Hepatocyte (in vitro differentiated cells): ENCODE measurements around the gene RBM47. TPM values are rescaled to one million over a fixed set of nuclear protein-coding genes. Genes with fewer than 3 reads are reported as not detected.
"Not testable (repeated sequence)": the region's sequence is repeated elsewhere in the genome, so short reads cannot be mapped to it uniquely, and the experiment has no call there.

Source experiments
- DNase-seq: peaks from one replicate; pipeline ENCODE4 v3.0.0-alpha.2; 2016; ENCODE audit warnings: low spot score
- H2AFZ ChIP-seq: fragments of 200-600 bp; sonication (generic); 2 replicates; pipeline ENCODE4 v1.6.0; 2016; ENCODE audit warnings: antibody characterized with exemption, mild to moderate bottlenecking
- H3K27ac ChIP-seq: fragments of 200-600 bp; sonication (generic); 2 replicates; pipeline ENCODE4 v1.5.1; 2016; ENCODE audit warnings: mild to moderate bottlenecking
- H3K27me3 ChIP-seq: fragments of 200-600 bp; sonication (generic); 2 replicates; pipeline ENCODE4 v1.6.1; 2016
- H3K36me3 ChIP-seq: fragments of 200-600 bp; sonication (generic); replicated peaks from 2 replicates; pipeline ENCODE4 v1.5.1; 2016; ENCODE audit warnings: low read depth; ENCODE audit not compliant: insufficient read depth
- H3K4me1 ChIP-seq: fragments of 200-600 bp; sonication (generic); 2 replicates; pipeline ENCODE4 v1.5.1; 2016; ENCODE audit warnings: mild to moderate bottlenecking, moderate library complexity; ENCODE audit not compliant: insufficient read depth
- H3K4me2 ChIP-seq: fragments of 200-600 bp; sonication (generic); 2 replicates; pipeline ENCODE4 v1.6.0; 2016
- H3K4me3 ChIP-seq: fragments of 200-600 bp; sonication (generic); 2 replicates; pipeline ENCODE4 v1.5.1; 2016; ENCODE audit warnings: mild to moderate bottlenecking
- H3K79me2 ChIP-seq: fragments of 200-600 bp; sonication (generic); 2 replicates; pipeline ENCODE4 v1.6.0; 2017; ENCODE audit warnings: mild to moderate bottlenecking
- H3K9me2 ChIP-seq: fragments of 200-600 bp; sonication (generic); replicated peaks from 2 replicates; pipeline ENCODE4 v1.6.0; 2017; ENCODE audit warnings: mild to moderate bottlenecking; ENCODE audit not compliant: insufficient read depth
- H3K9me3 ChIP-seq: fragments of 200-600 bp; sonication (generic); 2 replicates; pipeline ENCODE4 v1.5.1; 2016; ENCODE audit warnings: low read depth, mild to moderate bottlenecking
- H4K20me1 ChIP-seq: fragments of 200-600 bp; sonication (generic); 2 replicates; pipeline ENCODE4 v1.6.0; 2016; ENCODE audit warnings: mild to moderate bottlenecking; ENCODE audit not compliant: insufficient read depth, poor library complexity, severe bottlenecking
- EZH2 ChIP-seq: fragments of 200-600 bp; sonication (generic); IDR thresholded peaks from 2 replicates; pipeline ENCODE4 v1.6.1; 2016; ENCODE audit warnings: antibody characterized with exemption, mild to moderate bottlenecking, borderline replicate concordance
- EZH2phosphoT487 ChIP-seq: fragments of 200-600 bp; sonication (generic); IDR thresholded peaks from one replicate; pipeline ENCODE4 v1.6.1; 2018; ENCODE audit warnings: antibody characterized with exemption, mild to moderate bottlenecking, low read depth, moderate library complexity; ENCODE audit not compliant: unreplicated experiment, severe bottlenecking
- WGBS: methylation state at CpG from one replicate; pipeline ENCODE4 v1.1.6; 2016; ENCODE audit warnings: low lambda C conversion rate; ENCODE audit errors: missing lambda C conversion rate; 5-methylcytosine and 5-hydroxymethylcytosine counted together
- polyA plus RNA-seq: library from polyadenylated mRNA; unstranded; fragments of >200 nt; fragmentation: Nextera tagmentation; extraction: Ambion mirVana; gene quantifications from 2 replicates; pipeline ENCODE4 v1.2.1, GENCODE V29; 2016
- total RNA-seq: library from RNA; depleted of rRNA; stranded (reverse); fragments of >200 nt; gene quantifications from 2 replicates; pipeline ENCODE4 v1.2.3, GENCODE V29; 2014
- TF ChIP-seq, protein P1 (sequence below): fragments of 200-600 bp; sonication (generic); IDR thresholded peaks from 2 replicates; pipeline ENCODE4 v1.5.1; 2016; ENCODE audit warnings: antibody characterized with exemption, mild to moderate bottlenecking; ENCODE audit not compliant: poor library complexity

Gene RBM47
- total and polyA plus RNA-seq, 2 experiments from 2014 or later: 49.8 to 137 TPM

DNA sequence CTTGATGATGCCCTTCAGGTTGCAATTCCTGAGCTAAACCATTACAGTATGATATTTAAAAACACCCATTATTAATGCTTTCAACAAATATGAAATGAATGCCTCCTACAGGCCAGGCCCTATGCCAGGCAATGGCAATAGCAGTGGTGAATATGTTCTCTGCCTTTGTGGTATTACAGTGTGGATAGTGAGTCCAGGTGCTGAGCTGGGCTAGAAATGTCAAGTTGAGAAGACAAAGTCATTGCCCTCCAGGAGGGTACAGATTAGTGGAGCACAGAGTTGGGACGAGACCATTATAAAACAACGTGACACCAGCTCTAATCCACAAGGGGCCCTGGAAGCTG is 81.9 kb downstream of the RBM47 start:
- no peak overlapping the region for H2AFZ ChIP-seq
- H3K27me3 ChIP-seq: no peaks in the 10 kb centered on the region
- no peak for DNase-seq
- no peak overlapping the region for H3K4me3 ChIP-seq
- no peaks in the 10 kb centered on the region for H3K9me2 ChIP-seq
- TF ChIP-seq, protein P1, sequence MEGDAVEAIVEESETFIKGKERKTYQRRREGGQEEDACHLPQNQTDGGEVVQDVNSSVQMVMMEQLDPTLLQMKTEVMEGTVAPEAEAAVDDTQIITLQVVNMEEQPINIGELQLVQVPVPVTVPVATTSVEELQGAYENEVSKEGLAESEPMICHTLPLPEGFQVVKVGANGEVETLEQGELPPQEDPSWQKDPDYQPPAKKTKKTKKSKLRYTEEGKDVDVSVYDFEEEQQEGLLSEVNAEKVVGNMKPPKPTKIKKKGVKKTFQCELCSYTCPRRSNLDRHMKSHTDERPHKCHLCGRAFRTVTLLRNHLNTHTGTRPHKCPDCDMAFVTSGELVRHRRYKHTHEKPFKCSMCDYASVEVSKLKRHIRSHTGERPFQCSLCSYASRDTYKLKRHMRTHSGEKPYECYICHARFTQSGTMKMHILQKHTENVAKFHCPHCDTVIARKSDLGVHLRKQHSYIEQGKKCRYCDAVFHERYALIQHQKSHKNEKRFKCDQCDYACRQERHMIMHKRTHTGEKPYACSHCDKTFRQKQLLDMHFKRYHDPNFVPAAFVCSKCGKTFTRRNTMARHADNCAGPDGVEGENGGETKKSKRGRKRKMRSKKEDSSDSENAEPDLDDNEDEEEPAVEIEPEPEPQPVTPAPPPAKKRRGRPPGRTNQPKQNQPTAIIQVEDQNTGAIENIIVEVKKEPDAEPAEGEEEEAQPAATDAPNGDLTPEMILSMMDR: no peak
- no peak for TF ChIP-seq EZH2
- TF ChIP-seq EZH2phosphoT487: no peak
- H3K4me1 ChIP-seq: peaks cover 32% of the 10 kb centered on the region
- 85% methylated on average over 2 of the region's 2 CpGs for WGBS
- no peaks in the 10 kb centered on the region for H4K20me1 ChIP-seq
- H3K36me3 ChIP-seq: no peaks in the 10 kb centered on the region
- peak overlapping the region; percentile 93 for H3K27ac ChIP-seq
- peak overlapping the region; percentile 50 for H3K4me2 ChIP-seq
- peaks cover 40% of the 10 kb centered on the region for H3K79me2 ChIP-seq
- no peaks in the 10 kb centered on the region for H3K9me3 ChIP-seq

DNA sequence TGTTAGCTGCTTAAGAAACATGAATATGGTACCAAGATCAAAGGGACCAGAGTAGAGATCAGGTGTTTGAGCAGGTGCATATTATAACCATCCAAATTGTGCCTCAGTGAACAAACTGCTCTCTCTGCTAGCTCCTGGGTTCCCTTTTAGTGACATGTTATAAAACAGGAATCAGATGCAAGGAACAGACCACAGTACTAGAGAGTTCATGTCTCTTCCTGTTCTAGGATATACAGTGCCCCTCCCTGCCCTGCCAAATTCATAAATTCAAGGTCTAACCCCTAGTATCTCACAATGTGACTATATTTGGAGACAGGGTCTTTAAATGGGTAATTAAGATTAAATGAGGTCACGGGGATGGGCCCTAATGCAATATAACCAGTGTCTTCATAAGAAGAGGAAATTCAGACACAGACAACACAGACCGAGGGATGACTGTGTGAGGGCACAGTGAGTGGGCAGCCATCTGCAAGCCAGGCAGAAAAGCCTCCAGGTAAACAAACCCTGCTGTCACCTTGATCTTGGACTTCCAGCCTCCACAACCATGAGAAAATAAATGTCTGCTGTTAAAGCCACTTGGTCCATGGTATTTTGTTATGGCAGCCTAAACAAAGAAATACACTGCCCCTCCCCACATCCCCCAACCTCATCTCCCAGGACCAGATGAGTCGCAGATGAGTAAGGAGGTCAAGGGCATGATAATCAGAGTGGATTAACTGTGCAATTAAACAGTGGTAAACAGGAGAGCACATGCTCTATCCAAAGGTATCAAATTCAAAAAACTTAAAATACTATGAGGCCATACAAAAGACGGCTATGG is 82.5 kb downstream of the RBM47 start:
- Histone ChIP-seq H3K9me2 (no peaks in the 10 kb centered on the region), H4K20me1 (no peaks in the 10 kb centered on the region)

DNA sequence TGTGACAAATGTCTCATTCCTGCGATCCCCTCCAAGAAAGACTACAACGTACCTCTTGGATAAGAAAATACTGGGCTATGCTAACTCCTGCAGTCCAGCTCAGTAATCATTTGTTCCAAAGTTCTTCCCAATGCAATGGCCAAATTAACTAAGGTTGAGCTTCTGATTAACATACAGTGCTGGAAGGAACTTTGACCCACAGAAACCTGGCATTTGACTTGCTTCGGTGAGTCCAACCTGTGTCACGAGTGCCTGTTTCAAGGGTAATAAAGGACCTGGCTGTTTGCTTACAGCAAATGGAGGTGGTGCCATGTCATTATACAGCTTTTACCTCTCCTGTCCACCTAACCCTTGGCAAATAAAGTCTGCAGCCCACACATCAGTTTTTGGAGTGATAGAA is 83.2 kb downstream of the RBM47 start:
- H4K20me1 ChIP-seq: no peaks in the 10 kb centered on the region
- peaks cover 31% of the 10 kb centered on the region for H3K4me1 ChIP-seq
- no peak overlapping the region for H3K4me3 ChIP-seq
- peak overlapping the region; percentile 93 for H3K27ac ChIP-seq
- H3K9me2 ChIP-seq: no peaks in the 10 kb centered on the region
- peaks cover 38% of the 10 kb centered on the region for H3K79me2 ChIP-seq
- TF ChIP-seq EZH2 (no peak), EZH2phosphoT487 (no peak)
- TF ChIP-seq, protein P1: no peak
- H3K36me3 ChIP-seq: no peaks in the 10 kb centered on the region
- peak overlapping the region; percentile 50 for H3K4me2 ChIP-seq
- WGBS: 60% methylated on average over 4 of the region's 4 CpGs
- H2AFZ ChIP-seq: no peak overlapping the region
- H3K27me3 ChIP-seq: no peaks in the 10 kb centered on the region
- DNase-seq: peak; percentile 82
- H3K9me3 ChIP-seq: no peaks in the 10 kb centered on the region

More for the DNA sequence above, 82.5 kb downstream of the RBM47 start:
- no peak for DNase-seq
- Histone ChIP-seq H3K9me3 (no peaks in the 10 kb centered on the region), H3K4me2 (peak overlapping the region; percentile 50), H3K36me3 (no peaks in the 10 kb centered on the region), H2AFZ (no peak overlapping the region), H3K27me3 (no peaks in the 10 kb centered on the region), H3K27ac (peak overlapping the region; percentile 93), H3K4me3 (no peak overlapping the region), H3K4me1 (peaks cover 32% of the 10 kb centered on the region), H3K79me2 (peaks cover 36% of the 10 kb centered on the region)
- TF ChIP-seq, protein P1: no peak
- TF ChIP-seq EZH2phosphoT487: no peak
- no peak for TF ChIP-seq EZH2
- WGBS: 76% methylated on average over 4 of the region's 4 CpGs

DNA sequence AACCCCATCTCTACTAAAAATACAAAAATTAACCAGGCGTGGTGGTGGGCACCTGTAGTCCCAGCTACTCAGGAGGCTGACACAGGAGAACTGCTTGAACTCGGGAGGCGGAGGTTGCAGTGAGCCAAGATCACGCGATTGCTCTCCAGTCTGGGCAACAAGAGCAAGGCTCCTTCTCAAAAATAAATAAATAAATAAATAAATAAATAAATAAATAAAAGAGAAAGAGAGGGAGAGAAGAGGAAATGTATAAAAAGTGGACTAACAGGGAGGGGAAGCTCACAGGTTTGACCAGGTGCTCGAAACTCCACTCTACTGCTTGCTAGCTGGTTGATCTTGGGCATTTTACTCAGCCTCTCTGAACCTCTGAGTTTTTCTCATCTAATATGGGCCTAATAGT is 84.2 kb downstream of the RBM47 start:
- not testable (repeated sequence) for H3K27me3 ChIP-seq, H3K36me3 ChIP-seq, H2AFZ ChIP-seq, H3K9me2 ChIP-seq, H3K4me3 ChIP-seq, H3K4me2 ChIP-seq, H3K9me3 ChIP-seq, H4K20me1 ChIP-seq, DNase-seq
- H3K4me1 ChIP-seq: peaks cover 25% of the 10 kb centered on the region
- peak overlapping the region; percentile 80 for H3K27ac ChIP-seq
- 95% methylated on average over 6 of the region's 6 CpGs for WGBS
- H3K79me2 ChIP-seq: peaks cover 36% of the 10 kb centered on the region
